HG03565 (cell line): Measurements from ENCODE around the gene MRTFB.
A peak's percentile ranks its signal among the peaks of the same experiment; 100 is the strongest.

Experiments
- ATAC-seq: cut with Tn5 transposase; IDR thresholded peaks from one replicate; pipeline ENCODE4 v1.9.1; 2021; ENCODE audit warnings: mild to moderate bottlenecking, moderate library complexity; ENCODE audit not compliant: unreplicated experiment

Gene MRTFB

DNA sequence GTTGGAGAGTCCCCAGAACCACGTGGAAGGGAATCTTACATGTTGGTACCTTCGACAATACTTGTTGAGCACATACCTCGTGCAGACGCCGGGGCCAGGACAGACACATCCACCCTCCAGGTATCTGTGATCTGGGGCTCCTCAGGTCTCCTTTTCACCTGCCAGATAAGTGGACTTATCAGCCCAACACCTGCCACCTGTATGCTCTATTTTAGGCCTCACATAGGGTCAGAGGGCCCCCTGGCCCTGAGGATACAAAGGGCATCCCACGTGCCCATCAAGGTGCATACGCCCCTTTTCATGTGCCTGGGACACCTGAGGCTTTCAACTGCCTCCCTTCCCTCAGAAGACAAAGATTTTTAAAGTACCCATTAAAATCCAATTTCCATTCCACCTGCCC lies 212.7 kb downstream of the MRTFB start:
- no peak for ATAC-seq

DNA sequence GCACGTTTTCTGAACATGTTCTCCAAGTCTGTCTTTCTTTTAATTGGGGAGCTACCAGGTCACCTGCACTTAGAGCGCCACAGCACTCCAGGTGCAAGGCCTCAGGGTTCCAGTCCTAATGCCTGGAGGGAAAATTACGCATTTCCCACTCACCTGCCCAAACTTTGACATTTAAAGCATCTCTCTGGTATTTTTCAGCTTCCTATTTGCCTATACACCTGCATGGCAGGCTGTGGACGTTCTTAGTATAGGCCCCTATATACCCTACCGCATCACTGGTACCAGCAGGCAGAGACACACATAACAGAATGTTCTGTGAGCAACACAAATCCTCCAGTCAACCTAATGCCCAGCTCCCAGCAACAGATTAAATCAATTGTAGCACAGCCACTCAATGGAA lies 213.3 kb downstream of the MRTFB start:
- ATAC-seq, result no peak

DNA sequence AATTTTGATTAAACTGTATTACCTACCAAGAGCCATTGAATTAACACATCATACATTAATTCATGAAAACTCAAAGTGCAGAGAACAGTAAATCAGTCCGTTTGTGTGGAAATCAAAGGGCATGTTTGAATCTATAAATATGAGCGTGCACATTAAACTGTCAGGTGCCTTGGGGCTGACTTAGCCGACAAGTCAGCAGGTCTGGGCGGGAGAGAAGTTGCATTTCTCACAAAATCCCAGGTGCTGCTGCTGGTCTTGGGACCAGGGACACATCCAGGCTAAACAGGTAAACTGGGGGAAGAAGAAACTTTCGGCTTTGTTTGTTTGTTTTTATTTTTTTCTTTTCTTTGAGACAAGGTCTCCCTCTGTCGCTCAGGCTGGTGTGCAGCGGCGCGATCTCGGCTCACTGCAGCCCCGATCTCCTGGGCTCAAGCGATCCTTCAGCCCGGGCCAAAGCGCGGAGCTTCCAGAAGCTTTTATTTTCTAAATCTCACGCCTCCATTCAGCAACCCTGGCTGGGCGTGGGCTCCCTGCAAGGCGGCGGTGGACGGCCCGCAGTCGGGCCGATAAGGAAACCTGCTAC lies 213.9 kb downstream of the MRTFB start:
- ATAC-seq, result peak; percentile 10

DNA sequence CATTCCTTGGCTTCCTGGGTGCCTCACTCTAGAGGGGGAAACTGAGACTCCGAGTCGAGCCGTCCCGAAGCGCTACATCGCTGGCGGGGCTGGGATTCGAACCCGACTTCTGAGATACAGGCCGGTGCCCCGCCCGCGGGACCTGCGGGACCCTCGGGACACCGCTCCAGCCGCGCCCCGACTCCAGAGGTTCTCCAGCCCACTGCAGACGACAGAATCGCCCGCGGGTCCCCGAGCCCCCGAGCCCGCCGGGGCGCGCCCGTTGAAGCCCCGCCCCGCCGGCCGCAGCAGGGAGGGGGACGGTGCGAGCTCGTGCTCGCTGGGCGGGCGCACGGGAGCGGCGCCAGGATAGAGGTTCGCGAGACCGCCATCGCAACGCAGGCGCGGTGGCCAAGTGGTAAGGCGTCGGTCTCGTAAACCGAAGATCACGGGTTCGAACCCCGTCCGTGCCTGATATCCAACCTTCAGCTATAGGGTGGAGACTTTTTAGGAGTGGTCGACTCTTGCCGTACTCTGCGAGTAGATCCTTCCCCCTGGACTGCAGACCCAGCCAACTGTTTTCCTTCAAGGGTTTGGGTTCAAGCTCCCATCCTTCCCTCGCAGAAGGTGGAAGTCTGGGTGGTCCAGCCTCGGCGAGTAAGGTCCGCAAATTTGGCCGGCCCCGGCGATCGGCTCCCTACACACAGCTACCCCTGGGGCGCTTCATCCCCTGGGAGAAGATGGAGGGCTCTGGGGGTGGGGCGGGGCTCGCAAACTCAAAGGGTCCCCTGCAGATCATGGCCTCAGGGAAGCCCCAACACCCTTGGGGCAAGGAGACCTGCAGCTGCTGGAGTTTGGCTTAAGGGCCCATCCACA lies 214.6 kb downstream of the MRTFB start:
- peak; percentile 77 for ATAC-seq

DNA sequence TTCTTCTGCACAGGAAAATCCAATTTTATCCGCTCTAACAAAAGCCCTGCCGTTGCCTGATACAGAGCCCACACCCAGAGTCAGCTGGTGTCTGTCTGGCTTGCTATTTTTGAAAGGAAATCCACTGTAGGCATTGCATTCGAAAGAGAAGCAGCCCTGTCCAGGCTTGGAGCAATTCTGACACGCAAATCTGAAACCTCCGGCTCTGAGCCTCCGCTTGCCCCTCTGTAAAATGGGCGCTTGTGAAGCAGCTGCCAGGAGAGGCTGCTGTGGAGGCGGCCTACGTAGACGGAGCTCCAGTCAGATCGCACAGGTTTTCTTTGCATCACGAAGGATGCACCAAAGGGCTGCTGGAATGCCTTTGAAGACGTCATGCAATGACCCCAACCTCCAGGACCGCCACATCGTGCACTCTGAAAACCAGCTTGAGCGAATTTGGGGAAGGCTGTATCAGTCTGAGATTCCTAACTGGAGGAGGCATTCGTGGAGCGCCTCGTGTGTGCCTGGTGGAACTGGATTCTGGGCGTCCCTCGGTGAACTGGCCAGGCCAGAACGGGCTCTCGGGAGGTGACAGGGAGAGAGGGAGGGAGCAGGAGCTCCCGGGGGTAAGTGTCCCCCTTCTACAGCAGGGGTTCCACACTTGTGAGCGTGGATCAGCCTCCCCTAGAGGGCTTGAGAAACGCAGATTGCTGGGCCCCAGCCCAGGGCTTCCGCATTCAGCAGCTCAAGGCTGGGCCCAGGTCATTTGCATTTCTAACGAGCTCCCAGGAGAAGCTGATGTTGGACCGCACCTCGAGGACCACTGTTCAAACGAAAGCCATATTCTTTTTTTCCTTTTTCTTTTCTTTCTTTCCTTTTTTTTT lies 215.5 kb downstream of the MRTFB start:
- ATAC-seq, result no peak

DNA sequence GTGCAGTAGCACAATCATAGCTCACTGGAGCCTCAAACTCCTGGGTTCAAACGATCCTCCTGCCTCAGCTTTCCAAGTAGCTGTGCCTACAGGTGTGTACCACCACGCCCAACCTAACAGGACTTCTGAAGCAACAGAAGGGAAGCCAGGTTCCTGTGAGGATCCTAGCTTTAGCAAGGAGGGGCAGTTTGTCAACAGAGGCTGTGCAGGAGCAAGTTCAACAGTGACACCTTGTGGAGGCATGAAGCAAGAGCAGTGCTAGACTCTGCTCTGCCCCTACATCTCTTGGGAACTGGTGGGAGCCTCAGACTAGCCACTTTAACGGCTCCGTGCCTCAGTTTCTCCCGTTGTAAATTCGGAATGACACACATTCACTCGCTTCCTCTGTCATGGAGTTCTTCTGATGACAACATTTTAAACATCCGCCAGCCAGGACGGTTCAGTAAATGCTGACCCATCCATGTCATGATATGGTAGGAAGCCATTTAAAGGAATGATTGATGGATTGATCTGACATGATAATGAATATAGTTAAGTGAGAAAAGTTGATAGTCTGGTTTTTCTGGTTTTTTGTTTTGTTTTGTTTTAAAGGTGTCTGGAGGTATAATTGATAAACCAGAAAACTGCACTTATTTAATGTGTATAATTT lies 218.7 kb downstream of the MRTFB start:
- no peak for ATAC-seq

DNA sequence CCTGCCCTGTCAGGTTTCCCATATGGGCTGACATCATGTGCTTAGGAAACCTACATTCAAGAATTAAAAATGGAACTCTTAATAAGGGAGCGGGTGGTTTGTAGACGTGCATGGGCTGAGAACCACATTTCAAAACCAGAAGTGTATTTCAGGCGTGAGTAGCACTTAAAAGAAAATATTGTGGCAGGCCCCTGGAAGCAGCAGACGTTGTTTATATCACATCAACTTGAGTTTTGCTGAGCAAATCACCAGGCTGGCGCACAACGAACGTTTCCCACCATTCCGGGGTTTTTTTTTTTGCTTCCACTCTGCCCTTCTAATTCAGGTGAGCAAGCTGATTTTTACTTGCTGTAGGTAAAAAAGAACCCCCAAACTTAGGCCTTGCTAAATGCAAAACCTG lies 220.2 kb downstream of the MRTFB start:
- ATAC-seq, result no peak

DNA sequence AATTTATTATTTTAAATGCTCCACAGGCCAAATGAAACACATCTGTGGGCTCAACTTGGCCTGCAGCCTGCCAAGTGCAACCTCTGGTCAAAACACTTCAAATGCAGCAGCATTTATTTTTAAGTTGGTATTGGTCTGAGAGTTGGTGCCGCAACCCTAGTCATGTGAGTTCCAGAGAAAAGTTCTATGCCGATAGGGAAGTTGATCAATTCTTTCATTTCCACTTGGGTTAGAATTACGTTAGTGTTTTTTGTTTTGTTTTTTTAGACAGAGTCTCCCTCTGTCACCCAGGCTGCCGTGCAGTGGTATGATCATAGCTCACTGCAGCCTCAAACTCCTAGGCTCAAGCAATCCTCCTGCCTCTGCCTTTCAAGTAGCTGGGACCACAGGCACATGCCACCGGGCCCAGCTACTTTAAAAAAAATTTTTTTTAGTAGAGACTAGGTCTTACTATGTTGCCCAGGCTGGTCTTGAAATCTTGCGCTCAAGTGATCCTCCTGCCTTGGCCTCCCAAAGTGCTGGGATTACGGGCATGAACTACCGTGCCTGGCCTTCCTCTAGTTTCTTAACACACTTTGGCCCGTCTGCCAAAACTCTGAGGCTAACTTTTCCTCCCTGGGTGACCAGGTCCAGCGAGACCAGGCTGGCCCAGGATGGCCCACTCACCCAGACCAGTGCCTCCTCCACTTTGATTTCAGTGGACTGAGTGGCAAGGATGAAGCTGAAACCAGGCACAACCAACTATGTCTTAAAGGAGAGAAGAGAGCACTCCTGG lies 221.1 kb downstream of the MRTFB start:
- no peak for ATAC-seq

DNA sequence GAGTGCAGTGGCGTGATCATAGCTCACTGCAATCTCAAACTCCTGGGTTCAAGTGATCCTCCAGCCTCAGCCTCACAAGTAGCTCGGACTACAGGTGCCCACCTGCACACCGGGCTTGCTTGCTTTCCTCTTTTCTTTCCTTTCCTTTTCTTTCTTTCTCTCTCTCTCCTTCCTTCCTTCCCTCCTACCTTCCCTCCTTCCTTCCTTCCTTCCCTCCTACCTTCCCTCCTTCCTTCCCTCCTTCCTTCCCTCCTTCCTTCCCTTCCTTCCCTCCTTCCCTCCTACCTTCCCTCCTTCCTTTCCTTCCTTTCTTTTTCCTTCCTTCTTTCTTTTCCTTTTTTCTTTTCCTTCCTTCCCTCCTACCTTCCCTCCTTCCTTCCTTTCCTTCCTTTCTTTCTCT lies 225.5 kb downstream of the MRTFB start:
- no peak for ATAC-seq

DNA sequence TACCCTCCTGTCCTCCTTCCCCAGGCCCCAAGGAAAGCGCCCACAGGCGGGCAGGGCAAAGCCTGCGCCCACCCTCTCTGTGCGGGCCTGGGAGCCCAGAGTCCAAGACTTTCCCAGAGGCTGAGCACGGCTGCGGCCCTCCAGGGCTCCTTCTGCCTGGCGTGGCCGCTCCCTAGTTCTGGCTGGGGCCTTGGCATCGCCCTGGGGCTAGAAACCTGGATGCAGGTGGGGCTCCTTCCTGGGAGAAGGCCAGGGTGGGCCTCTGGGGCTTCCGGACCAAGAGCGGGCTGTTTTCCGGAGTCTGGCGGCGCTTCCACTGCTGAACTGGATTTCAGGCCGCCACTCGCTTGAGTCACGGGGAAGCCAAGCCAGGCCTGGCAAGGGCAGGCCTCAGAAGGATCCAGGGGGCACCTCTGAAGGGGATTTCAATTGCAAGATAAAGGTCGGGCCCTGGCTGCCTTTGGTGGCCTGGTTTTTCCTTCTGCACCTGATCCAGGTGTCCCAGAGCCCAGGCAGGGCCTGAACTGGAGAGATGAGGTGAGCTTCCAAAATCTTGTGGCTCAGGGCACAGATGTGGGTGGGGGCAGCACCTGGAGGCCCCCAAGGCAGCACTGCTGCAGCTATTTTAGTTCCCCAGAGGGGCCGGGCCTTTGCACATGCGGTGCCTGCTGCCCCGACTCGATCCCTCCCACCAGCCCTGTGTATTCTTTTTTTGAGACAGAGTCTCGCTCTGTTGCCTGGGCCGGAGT lies 227.4 kb downstream of the MRTFB start:
- no peak for ATAC-seq

DNA sequence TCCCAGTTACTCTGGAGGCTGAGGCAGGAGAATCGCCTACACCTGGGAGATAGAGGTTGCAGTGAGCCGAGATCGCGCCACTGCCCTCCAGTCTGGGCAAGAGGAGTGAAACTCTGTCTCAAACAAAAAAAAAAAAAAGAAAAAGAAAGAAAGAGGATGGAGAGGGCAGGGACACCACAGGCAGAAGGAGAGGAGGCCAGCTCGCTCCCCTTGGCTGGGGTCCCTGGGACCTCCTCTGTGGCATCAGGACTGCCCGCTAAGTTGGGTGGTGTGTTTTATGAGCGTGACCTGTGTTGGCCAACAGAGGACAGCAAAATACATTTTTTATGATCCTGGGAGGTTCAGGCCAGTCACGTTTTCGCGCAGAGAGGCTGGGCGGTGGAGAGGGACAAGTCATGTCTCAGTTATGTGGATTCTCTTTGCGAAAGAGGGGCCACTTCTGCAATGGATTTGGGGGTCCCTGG lies 229.6 kb downstream of the MRTFB start:
- peak; percentile 50 for ATAC-seq

DNA sequence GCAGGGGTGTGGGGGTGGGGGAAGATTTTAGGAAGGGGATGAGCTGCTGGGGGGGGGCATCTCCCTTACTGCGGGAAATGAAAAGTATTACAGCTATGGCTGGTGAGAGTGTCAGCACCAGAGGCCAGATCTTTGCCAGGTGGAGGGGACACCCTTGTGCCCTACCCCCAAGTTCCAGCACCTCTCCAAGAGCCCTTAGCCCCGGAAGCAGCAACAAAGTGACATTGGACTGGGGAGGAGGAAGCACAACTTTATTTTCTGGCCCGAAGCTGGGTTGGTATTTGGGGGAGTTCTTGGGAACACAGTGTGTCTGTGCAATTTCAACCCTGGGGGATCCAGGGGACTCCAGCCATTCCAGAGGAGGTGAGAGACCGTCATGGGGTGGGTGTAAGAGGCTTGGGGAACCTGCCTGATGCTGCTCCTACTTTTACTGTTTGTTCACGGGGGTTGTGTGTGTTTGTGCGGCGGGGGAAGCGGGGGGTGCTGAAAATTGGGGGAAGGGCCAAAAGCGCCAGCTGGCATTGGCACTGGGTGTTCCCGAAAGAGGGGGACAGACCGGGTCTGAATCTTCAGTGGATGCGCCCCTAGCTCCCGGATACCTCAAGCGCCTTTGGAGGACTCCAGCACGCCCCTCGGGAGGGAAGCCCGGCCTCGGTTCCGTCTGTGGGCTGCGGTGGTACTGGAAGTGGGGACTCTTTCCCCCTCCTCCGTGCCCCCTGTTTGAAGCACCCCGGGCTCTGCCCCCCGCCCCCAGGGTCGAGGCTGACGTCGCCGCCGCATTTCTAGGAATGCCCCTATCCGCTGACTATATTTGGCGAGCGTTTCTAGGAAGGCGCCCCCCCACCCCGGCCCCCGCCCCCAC lies 230.3 kb downstream of the MRTFB start:
- ATAC-seq, result no peak

DNA sequence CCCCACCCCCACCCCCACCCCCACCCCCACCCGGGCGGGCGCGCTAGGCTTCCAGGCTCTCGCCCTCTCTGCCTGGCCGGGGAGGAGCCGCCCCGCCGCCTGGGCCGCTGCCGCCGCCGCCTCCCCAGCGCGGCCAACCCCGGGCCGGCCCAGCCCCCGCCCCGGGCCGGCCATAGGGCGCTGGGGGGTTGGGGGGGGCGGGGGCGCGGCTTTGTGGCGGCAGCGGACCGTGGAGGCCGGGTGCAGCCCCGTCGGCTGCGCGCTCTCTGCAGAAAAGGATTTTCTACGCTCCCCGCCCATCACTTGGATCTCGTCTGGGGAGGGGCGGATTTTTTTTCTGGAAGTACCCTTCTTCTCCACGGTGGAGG lies 230.9 kb downstream of the MRTFB start:
- no peak for ATAC-seq

DNA sequence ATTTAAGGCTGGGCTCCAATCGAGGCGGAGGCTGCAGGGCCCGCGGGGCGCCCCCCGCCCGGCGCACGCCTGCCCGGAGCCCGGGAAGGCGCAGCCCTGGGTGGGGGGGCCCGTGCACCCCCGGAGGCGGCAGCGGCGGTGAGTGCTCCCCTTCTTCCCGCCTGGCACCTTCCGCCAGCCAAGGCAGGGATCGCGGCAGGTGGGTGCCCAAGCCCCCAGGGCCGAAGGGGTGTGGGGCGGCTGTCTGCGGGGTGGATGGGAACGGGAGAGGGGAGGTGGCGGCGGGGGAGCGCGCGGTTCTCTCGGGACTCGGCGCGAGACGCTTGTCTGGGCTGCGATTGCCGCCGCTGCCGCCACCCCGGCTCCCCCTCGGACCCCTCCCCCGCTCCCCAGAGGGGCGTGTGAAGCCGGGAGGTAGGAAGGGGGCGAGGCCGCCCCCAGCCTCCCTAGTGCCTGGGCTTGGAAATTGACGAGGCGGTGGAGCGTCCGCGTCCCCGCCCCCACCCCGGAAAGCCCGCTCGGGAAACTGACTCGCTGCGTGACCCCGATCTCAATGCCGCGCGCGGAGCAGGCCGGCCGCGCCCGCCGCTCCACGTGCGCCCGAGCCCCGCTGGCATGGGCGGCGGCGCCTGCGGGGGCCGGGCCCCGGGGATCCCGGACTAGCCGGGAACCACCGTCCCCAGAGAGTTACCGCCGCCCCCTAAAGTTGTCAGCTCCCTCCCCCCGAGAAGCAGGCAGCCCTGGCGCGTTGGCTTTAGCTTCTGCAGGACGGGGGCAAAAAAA lies 231.5 kb downstream of the MRTFB start:
- no peak for ATAC-seq

DNA sequence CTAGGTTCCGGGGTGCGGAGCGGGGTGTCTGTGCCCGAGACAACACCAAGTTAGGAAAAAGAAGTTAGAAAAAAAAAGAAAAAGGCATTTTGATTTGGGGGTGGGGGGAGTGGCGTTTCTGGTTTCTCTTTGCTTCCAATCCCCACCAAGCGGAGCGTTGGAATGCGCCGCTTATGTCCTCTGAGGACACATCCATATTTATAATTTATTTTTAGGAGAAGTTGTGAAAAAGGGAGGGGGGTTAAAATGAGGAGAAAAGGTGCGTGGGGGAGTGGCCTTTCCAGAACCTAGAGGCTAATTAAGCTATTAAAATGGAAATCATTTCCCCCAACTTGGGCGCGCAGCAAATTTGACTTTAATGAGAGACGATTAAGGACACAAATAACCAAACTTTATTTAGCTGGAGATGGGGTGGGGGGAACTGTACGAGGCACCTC lies 232.1 kb downstream of the MRTFB start:
- ATAC-seq, result no peak

DNA sequence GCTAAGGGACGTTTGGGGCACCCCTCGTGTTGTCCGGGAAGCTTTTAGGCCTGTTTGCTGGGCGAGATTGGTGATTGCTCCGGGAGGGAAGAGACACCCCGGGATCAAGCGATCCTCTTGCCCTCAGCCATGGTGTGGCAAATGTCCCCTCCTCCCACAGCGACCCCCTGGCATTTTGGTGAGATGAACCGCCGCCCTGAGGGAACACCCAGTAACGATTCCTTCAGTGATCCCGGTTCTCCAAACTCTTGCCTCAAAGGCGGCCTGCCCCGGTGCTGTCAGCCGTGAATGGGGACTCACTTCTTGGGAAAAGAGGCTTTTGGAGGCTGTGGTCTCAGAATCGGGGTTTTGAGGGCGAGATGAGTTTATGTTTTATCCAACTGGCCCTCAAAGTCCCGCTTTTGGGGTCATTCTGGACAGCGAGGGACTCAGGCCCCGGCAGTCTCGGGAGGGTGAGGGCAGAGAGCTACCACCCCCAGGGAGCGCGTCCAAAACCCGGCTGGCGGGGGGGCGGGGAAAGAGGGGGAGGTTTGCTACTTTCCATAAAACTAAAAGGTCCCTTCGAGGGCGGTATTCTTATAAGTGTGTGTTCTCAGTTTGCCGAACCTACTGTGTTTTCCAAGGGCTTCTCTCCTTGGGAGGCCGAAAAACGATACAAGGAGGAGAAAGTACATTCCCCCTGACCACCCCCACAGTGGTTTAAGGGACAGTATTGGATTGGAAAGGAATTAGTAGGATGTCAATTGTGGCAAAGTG lies 232.7 kb downstream of the MRTFB start:
- no peak for ATAC-seq

DNA sequence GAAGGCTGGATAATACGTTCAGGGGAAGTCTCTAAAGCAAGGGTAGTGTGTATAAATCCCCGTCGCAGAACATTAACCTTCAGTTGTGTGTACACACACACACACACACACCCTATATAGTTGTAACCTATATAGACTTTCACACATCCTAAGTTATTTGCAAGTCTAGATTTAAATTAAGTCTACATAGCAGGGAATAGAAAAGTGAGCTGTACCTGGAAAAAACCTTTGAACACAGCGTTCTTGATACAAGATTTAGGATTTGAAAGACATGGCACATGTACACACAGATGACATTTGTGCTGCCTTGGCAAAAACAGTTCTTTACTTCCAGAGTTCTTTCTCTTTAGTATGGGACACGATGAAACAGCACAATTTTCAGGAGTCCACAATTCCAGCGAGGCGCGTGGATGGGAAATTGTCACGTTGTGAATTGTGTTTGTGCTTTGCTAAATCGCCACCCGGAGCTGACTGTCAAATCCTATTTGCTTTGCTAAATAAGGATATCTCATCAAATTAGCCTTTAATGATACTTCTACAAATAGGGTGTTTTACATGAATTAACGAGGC lies 233.9 kb downstream of the MRTFB start:
- ATAC-seq, result no peak
